ENCODE results near the gene SPTLC1.

GRCh38 chr9:92147030-92147851, 32.0 kb upstream of the SPTLC1 start:
- TF ChIP-seq POLR2AphosphoS5 (IDR thresholded peaks at IDR 0.05) (no peak), POLR2A (IDR thresholded peaks at IDR 0.05) (no peak)
